ENCODE data around the gene ALOX5.

DNA sequence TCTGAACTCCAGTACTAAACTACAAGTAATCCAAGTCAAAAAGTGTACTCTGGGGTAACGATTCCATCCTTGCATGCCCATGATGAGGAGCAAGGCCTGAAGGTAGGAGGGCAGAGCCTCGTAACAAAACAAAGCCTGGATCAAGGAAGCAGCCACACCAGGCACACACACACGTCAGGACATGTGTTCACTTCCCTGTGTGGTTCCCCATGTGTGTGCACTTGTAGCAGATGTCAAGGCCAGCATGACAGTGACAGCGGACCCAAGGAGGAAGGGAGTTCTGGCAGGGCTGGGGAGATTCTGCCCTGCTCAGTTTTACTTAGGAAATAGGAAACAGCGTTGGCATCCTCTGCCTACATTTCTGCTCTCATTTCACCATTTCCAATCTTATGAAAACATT lies 92.8 kb downstream of the ALOX5 start:
- TF ChIP-seq, protein P1, sequence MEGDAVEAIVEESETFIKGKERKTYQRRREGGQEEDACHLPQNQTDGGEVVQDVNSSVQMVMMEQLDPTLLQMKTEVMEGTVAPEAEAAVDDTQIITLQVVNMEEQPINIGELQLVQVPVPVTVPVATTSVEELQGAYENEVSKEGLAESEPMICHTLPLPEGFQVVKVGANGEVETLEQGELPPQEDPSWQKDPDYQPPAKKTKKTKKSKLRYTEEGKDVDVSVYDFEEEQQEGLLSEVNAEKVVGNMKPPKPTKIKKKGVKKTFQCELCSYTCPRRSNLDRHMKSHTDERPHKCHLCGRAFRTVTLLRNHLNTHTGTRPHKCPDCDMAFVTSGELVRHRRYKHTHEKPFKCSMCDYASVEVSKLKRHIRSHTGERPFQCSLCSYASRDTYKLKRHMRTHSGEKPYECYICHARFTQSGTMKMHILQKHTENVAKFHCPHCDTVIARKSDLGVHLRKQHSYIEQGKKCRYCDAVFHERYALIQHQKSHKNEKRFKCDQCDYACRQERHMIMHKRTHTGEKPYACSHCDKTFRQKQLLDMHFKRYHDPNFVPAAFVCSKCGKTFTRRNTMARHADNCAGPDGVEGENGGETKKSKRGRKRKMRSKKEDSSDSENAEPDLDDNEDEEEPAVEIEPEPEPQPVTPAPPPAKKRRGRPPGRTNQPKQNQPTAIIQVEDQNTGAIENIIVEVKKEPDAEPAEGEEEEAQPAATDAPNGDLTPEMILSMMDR (IDR thresholded peaks at IDR 0.05) = no peak
- no peak for TF ChIP-seq POLR2A (IDR thresholded peaks at IDR 0.05)

Measured in body of pancreas (tissue), 4 donors.